Stimulated activated effector memory CD8-positive, alpha-beta T cell treated with anti-CD3 and anti-CD28 coated beads, Interleukin-12 subunit alpha, Interleukin-12 subunit beta, amount 100 ng/mL, for 72 hours (primary cell): Measurements from ENCODE around the gene ZNF587.
"Not testable (repeated sequence)": the region's sequence is repeated elsewhere in the genome, so short reads cannot be mapped to it uniquely, and the experiment has no call there.

Experiments used
- ATAC-seq: fragments of 150-1000 bp; cut with Tn5 transposase; 2 replicates; pipeline ENCODE4 v1.10.0; 2021
- DNase-seq, 2 donors: peaks; one replicate each; pipeline ENCODE4 v3.0.0; 2021 to 2022; ENCODE audit warnings: low spot score in 2 of 2
- H3K27ac Mint-ChIP-seq: one replicate; pipeline ENCODE4 v1.8.0; 2022; ENCODE audit warnings: mild to moderate bottlenecking, mixed read lengths
- H3K36me3 Mint-ChIP-seq: one replicate; pipeline ENCODE4 v1.8.0; 2022; ENCODE audit warnings: mild to moderate bottlenecking, mixed read lengths
- H3K4me1 Mint-ChIP-seq: one replicate; pipeline ENCODE4 v1.8.0; 2022; ENCODE audit warnings: mixed read lengths
- H3K4me3 Mint-ChIP-seq: one replicate; pipeline ENCODE4 v1.8.0; 2022; ENCODE audit warnings: mild to moderate bottlenecking, mixed read lengths
- H3K9me3 Mint-ChIP-seq: one replicate; pipeline ENCODE4 v1.8.0; 2022; ENCODE audit warnings: mixed read lengths

The ZNF587 gene

DNA sequence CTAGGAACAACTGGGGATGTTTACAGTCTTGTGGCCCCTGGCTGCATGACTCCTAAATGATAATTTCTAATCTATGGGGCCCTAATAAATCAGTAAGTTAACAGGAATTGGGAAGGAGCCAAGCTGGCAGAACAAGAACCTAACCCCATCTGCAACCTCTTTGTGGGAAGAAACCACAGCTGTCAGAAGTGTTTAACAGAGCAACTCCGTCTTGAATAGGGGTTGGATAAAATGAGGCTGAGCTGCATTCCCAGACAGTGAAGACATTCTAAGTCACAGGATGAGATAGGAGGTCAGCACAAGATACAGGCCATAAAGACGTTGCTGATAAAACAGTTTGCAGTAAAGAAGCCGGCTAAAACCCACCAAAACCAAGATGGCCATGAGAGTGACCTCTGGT, 41.0 kb downstream of the ZNF587 start:
- DNase-seq, ATAC-seq, H3K36me3 Mint-ChIP-seq, H3K4me3 Mint-ChIP-seq, H3K27ac Mint-ChIP-seq: not testable (repeated sequence)
- peaks cover 13% of the 10 kb centered on the region for H3K4me1 Mint-ChIP-seq
- H3K9me3 Mint-ChIP-seq, result peaks cover 20% of the 10 kb centered on the region

DNA sequence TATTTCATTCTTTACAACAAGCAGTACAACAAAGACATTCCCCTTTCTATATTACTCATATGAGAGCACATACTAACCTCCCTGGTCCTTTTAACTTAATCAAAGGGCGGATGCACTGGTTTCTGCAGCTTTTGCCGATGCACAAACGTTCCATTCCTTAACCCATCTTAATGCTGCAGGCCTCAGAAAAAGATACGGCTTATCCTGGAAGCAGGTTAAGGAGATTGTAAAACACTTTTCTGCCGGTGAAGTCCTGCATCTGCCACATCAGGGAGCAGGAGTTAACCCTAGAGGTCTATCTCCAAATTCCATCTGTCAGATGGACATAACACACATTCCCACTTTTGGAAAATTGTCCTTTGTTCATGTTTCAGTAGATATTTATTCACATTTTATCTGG, 50.7 kb downstream of the ZNF587 start:
- no peaks in the 10 kb centered on the region for H3K4me1 Mint-ChIP-seq
- H3K36me3 Mint-ChIP-seq, result peaks cover 5% of the 10 kb centered on the region
- ATAC-seq (no peak), DNase-seq (no peak)
- H3K4me3 Mint-ChIP-seq, result no peak overlapping the region
- H3K27ac Mint-ChIP-seq, result no peak overlapping the region
- peaks cover 8% of the 10 kb centered on the region for H3K9me3 Mint-ChIP-seq

DNA sequence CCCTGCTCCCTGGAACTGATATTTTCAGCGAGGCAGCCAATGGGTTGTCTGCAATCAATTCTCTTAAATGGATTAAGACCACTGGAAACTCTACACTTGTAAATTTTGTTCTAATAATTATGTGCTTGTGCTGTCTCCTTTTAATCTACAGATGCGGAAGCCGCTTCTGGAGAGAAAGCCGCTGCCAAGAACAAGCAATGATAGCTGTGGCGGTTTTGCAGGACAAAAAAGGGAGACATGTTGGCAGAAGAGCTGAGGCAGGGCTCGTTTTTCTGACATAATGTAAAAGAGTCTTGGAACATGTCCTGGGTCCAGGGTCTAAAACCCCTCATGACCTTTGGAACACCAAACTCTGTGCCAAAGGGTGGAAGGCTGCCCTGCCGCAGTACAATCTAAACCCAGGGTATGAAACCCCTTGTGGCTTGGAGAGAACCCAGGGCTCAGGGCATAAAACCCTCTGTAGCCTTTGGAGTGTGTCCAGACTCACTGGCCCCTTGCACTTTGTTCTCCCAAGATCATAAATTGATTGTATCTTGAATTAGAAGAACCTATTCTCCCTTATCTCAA, 54.0 kb downstream of the ZNF587 start:
- DNase-seq, result no peak
- peaks cover 15% of the 10 kb centered on the region for H3K9me3 Mint-ChIP-seq
- no peak overlapping the region for H3K4me3 Mint-ChIP-seq
- ATAC-seq, result no peak
- no peak overlapping the region for H3K27ac Mint-ChIP-seq
- no peaks in the 10 kb centered on the region for H3K4me1 Mint-ChIP-seq
- peaks cover 12% of the 10 kb centered on the region for H3K36me3 Mint-ChIP-seq

DNA sequence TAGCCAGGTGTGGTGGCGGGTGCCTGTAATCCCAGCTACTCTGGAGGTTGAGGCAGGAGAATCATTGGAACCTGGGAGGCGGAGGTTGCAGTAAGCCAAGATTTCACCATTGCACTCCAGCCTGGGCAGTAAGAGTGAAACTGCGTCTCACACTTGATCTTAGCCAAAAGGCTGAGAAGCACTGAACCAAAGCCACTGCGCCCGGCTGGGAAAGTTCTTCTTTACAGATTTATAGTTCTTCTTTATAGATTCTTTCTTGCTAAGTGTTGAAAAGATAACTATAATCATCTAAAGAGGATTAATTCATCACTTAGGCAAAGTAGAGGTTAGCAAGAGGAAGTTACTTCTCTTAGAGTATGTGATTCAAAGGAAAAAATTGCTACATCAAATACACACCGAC, 55.6 kb downstream of the ZNF587 start:
- H3K4me3 Mint-ChIP-seq, result no peak overlapping the region
- H3K27ac Mint-ChIP-seq, result no peak overlapping the region
- peaks cover 17% of the 10 kb centered on the region for H3K36me3 Mint-ChIP-seq
- ATAC-seq, result no peak
- H3K9me3 Mint-ChIP-seq, result peaks cover 15% of the 10 kb centered on the region
- H3K4me1 Mint-ChIP-seq, result no peaks in the 10 kb centered on the region
- no peak for DNase-seq

DNA sequence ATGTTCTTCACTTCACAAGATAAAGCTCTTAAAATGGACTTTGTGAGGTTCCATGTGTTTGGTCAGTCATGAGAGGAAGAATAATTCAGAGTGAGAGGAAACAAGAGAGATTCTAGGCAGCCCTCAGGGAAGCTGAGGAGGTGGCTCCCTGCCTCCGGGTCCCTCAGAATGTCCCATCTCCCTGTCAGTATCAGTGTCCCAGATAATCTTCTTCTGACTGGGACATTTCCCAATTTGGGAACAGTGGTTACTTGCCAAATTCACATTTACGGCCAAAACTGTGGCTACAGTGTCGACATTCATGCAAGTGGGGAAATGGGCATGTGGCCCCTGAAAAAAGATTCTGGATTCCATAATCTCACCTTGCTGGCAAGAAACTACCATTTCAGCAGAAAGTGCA, 57.7 kb downstream of the ZNF587 start:
- Mint-ChIP-seq H3K4me1 (no peaks in the 10 kb centered on the region), H3K9me3 (peaks cover 20% of the 10 kb centered on the region), H3K27ac (no peak overlapping the region), H3K4me3 (no peak overlapping the region), H3K36me3 (peaks cover 35% of the 10 kb centered on the region)
- DNase-seq (no peak), ATAC-seq (no peak)

DNA sequence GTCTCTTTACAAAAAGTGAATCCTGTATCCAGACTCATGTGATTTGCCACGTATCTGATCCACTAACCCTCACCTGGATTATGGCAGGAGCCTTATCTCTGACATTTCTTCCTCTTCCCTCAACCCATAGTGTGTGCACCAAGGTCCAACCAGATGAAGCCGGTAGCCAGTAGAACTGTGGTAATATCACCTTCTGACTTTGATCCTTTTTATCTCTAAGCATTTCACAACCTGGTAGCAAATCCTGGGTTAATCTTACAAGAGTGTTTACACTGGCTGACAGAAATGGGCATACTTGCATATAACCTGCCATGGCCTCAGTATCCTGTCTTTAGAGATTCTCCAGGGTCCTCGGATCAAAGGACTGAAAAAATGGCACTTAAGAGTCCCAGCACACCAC, 64.9 kb downstream of the ZNF587 start:
- Mint-ChIP-seq H3K9me3 (peaks cover 21% of the 10 kb centered on the region), H3K27ac (no peak overlapping the region)

More for the DNA sequence above, 64.9 kb downstream of the ZNF587 start:
- DNase-seq, result no peak
- no peak for ATAC-seq
- H3K4me3 Mint-ChIP-seq, result peak overlapping the region; percentile 92
- peaks cover 29% of the 10 kb centered on the region for H3K4me1 Mint-ChIP-seq
- H3K36me3 Mint-ChIP-seq, result peaks cover 46% of the 10 kb centered on the region
